ENCODE results near the gene RAD51B.

Gene RAD51B

GRCh38 chr14:67889455-67889854 is 69.9 kb downstream of the RAD51B start:
- DNase-seq (ENCODE audit: low read depth in 1 of 2, low spot score in 1 of 2) = no peak

DNA sequence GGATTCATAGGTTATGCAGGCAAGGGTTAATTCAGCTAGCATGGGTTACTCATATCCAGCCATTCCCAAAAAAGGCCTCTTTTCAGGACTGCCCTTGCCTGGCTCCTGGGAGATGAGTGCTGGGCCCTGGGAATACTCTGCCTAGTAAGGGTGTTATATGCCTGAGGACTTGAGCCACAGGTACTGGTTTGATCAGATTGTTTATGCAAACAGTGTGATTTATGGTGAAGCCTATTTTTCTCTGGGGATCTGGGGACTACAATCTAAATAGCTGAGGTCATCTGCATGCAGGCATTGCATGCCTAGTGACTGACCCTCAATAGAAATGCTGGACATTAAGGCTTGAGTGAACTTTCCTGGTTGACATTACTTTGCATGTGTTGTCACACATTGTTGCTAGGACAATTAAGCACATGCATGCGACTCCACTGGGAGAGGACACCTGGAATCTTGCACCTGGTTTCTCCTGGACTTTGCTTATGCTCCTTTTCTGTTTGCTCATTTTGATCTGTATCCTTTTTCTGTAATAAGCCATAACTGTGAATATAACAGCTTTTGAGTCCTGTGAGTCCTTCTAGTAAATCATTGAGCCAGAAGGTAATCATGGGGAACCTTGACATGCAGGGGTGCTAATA is 73.0 kb downstream of the RAD51B start:
- no peak for DNase-seq (ENCODE audit: low read depth in 1 of 2, low spot score in 1 of 2)

GRCh38 chr14:67900231-67900630 is 80.7 kb downstream of the RAD51B start:
- DNase-seq (ENCODE audit: low read depth in 1 of 2, low spot score in 1 of 2) = no peak

GRCh38 chr14:67908052-67908754 is 88.6 kb downstream of the RAD51B start:
- no peak for DNase-seq (ENCODE audit: low read depth in 1 of 2, low spot score in 1 of 2)

DNA sequence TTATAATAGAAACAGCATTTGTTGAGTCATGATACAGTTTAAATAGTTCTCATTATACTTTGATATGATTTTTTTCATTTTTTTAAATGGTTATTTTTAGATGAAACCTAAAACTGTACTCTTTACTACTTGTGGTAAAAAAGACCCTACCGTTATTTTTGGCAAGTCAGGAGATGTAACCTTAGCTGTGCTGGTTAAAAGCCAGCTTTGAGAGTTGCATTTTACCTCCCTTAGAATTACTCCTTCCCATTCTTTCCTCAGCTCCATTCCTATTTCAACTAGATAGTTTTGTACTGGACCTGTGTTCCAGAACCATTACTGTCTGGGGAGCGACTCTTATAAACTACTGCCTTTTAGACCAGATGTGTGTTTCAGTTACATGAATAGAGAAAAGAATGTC is 92.0 kb downstream of the RAD51B start:
- no peak for DNase-seq (ENCODE audit: low read depth in 1 of 2, low spot score in 1 of 2)

- no peak for DNase-seq (ENCODE audit: low read depth in 1 of 2, low spot score in 1 of 2)
Observed at GRCh38 chr14:67916430-67916829, 96.9 kb downstream of the RAD51B start.

DNA sequence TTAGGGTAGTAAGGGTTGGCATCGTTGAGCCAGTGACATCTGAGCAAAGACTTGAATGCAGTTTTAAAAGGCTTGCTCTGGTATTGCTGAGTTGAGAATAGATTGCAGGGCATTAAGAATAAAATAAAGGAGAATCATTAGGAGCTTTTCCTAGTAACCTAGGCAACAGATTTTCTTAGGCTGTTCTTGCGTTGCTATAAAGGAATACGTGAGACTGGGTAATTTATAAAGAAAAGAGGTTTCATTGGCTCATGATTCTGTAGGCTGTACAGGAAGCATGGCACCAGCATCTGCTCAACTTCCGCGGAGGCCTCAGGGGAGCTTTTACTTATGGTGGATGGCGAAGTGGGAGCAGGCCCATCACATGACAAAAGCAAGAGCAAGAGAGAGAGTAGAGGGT is 97.4 kb downstream of the RAD51B start:
- DNase-seq (ENCODE audit: low read depth in 1 of 2, low spot score in 1 of 2) = no peak

- no peak for DNase-seq (ENCODE audit: low read depth in 1 of 2, low spot score in 1 of 2)
Observed at GRCh38 chr14:67918838-67919237, 99.3 kb downstream of the RAD51B start.

DNA sequence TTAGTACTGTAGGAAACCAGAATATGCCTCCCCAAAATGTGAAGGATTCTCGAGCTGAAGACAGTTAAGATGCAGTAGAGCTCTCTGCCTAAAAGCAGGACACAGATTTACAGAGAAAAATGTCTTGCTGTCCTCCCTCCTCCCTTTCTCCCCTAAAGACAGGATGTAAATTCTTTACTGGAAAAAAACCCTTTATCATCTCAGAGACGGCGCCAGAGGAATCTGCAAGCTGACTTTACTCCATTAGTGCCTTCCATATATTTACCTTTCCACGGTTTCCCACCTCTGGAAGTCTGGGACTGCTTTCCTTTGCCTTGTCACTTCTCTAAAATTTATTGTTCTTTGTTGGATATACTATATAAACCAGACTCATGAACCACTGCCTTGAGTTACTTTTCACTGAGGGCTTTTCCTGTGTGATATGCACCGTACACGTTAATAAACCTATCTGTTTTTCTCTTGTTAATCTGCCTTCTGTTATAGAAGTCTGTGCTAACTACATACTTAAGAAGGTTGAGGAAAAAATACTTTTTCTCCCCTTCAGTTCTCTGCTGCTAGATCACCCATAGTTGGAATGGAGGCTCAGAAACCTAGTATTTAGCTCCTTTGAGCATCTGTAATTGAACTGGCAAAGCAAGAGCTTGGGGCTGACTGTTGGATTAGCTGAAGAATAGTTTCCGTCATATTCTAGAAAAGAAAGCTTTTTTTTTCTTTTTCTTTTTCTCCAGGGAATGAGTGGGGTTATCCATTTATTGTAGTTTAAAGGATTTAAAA is 99.9 kb downstream of the RAD51B start:
- no peak for DNase-seq (ENCODE audit: low read depth in 1 of 2, low spot score in 1 of 2)

DNA sequence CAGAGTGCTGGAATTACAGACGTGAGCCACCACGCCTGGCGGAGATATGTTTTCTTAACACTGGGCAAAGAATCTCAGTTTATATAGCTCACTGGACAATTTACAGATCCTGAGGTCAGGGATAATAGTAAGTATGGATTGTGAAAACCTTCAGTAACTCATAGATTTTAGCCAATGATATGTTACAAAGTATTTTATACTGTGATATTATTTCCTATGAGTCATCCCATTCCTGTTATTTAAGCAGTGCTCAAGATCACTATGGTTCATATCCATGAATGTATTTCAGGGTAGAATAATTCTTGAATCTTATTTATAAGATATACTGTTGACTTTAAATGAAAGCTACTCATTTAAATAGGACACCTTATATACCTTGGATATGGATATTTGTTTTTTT is 107.2 kb downstream of the RAD51B start:
- no peak for DNase-seq (ENCODE audit: low read depth in 1 of 2, low spot score in 1 of 2)

DNA sequence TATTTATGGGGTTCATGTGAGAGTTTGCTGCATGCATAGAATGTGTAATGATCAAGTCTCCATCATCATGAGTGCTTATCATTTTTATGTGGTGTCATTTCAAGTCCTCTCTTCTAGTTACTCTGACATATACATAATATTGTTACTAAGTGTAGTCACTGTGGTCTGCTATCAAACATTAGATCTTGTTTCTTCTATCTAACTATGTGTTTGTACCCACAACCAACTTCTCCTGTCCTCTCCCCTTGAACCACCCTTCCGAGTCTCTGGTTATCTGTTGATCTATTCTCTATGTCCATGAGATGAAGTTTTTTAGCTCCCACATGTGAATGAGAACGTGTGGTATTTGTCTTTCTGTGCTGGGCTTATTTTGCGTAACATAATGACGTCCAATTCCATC is 107.7 kb downstream of the RAD51B start:
- no peak for DNase-seq (ENCODE audit: low read depth in 1 of 2, low spot score in 1 of 2)

GRCh38 chr14:67928375-67928774 is 108.8 kb downstream of the RAD51B start:
- DNase-seq (ENCODE audit: low read depth in 1 of 2, low spot score in 1 of 2) = no peak

GRCh38 chr14:67932708-67933246 is 113.2 kb downstream of the RAD51B start:
- DNase-seq (ENCODE audit: low read depth in 1 of 2, low spot score in 1 of 2) = no peak

GRCh38 chr14:67933266-67933665 is 113.7 kb downstream of the RAD51B start:
- DNase-seq (ENCODE audit: low read depth in 1 of 2, low spot score in 1 of 2) = no peak

DNA sequence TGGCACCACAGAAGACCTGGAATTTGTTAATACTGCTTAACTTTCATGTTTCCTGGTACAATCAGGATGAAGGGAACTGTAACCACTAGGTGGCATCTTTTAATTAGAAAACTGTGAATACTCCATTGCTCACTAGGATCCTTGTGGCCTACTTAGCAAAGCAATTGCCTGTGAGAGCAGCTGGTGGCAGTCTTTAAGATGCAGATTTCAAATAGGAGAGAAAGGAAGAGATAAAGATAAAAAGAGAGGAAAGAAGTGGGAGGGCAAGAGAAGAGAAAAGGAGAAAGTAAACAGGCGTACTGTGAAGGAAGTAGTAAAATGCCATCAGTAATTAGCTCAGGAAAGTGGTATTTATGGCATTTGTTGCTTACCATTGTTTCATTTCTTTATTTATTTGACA is 114.5 kb downstream of the RAD51B start:
- DNase-seq (ENCODE audit: low read depth in 1 of 2, low spot score in 1 of 2) = peak in 1 of 2 donors; percentile 14

DNA sequence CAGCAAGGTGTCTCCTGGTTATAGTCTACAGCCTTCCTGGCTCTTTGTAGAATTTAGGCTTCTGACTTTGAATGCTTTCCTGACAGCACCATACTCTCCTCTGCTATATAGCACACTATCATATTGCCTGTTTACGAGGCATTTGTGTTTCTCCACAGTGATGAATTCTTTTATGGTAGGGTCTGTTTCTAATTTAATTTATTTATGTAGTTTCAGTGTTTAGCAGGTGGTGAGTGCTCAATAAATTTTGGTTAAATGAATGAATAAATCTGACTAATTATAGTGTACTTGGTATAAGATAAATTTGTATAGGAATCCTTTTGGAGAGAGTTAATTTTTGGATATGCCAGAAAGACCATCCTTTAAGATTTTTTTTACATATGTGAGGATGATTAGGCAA is 115.3 kb downstream of the RAD51B start:
- no peak for DNase-seq (ENCODE audit: low read depth in 1 of 2, low spot score in 1 of 2)

- no peak for DNase-seq (ENCODE audit: low read depth in 1 of 2, low spot score in 1 of 2)
Observed at GRCh38 chr14:67935371-67935770, 115.8 kb downstream of the RAD51B start.

DNA sequence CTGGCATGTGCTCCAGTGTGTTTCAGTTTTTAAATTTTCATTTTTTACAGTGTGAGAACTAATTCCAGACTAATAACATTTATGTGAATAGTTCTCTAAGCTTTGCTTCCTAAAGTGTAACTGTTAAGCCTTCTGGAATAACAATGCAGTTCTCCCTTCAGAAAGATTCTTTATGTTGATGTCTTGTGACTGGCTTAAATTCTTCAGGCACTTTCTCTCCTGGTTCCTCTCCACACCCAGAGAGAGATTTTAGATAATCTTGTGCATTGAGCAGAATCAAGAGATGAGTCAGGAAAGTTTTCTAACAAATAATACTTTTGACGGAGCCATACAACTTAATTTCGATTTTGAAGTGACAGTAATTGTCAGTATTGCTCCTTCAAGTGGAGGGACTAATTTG is 118.5 kb downstream of the RAD51B start:
- DNase-seq (ENCODE audit: low read depth in 1 of 2, low spot score in 1 of 2) = no peak

DNA sequence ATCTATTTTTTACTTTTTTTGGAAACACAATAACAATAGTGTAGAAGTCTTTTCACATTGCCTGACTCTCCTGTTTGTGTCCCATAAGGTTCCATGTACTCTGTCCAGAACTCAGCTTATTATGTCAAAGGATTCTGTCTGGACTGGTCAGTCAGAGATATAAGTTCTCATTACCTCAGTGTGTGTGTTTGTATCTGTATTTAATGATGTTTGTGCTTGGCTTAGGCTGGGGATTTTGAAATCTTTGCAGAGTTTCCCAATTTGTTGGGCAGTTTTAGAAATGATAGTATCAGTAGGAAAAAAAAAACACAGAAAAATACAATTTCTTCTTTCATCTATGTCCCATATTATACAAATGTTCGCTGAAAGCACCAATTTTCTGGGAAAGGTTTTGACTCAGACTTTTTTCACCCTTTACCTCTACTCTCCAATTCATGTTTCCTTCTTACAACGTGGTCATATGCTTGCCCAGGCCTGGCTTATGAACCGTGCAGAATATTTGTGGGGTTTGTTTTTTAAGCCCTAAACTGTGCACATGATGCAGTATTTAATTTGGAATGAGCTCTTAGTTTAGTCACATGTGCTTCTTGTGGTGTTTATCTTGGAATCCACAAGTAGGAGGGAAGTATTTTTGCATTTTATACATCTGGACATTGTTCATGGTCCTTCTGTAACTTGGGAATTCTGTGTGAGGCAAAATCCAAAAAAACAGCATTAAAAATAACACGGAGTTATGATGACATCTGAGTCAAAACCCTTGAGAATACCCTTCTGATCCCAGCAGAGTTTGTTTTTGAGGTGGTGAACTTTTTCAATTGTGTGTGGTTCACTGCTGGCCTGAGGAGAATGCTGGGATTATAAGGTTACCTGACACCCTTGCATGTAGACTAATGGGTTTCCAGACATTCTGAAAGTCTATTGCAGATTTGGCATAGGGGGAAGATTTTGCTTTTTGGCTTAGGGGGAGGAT is 121.2 kb downstream of the RAD51B start:
- DNase-seq (ENCODE audit: low read depth in 1 of 2, low spot score in 1 of 2) = no peak

DNA sequence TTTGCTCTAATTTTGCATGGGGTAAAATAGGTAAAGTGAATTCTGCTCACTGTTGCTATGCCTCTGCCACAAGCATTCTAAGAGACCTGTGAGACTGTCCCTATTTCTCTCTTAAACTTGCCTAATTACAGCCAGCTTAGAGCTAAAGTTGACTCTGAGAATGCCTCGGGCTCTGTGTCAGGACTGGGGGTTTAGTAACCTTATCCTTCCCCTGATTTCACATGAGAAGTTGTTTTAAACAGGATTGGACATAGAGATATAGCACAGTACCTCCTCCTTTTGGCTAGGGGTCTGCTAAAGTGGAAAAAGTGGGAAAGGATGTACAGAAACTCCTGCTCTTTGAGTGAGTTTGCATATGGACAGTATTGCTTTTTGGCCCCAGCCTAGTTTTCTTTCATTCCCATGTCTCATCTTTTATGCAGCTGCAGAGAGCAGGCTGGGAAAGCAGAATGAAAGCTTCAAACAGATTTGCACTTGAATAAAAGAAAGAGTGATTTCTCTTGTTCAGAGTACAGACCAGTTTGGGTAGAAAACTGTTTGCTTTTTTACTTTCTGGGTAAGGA is 122.0 kb downstream of the RAD51B start:
- DNase-seq (ENCODE audit: low read depth in 1 of 2, low spot score in 1 of 2) = no peak
